NCI-H748 treated with DMSO at 0.1 percent for 48 hours (cell line): ENCODE results near the gene ZDHHC3.
"Not testable (repeated sequence)": the region's sequence is repeated elsewhere in the genome, so short reads cannot be mapped to it uniquely, and the experiment has no call there.

ENCODE experiments used
- DNase-seq: peaks from one replicate; lab custom pipeline; 2025; lab: John Stamatoyannopoulos, UW

ZDHHC3 gene

GRCh38 chr3:44995142-44995770 is 19.3 kb upstream of the ZDHHC3 start:
- DNase-seq: peak; percentile 78

- no peak for DNase-seq
Observed at GRCh38 chr3:44993471-44994205, 17.7 kb upstream of the ZDHHC3 start.

- no peak for DNase-seq
Observed at GRCh38 chr3:44992555-44993470, 16.8 kb upstream of the ZDHHC3 start.

GRCh38 chr3:44991326-44991725 is 15.4 kb upstream of the ZDHHC3 start:
- DNase-seq: no peak

DNA sequence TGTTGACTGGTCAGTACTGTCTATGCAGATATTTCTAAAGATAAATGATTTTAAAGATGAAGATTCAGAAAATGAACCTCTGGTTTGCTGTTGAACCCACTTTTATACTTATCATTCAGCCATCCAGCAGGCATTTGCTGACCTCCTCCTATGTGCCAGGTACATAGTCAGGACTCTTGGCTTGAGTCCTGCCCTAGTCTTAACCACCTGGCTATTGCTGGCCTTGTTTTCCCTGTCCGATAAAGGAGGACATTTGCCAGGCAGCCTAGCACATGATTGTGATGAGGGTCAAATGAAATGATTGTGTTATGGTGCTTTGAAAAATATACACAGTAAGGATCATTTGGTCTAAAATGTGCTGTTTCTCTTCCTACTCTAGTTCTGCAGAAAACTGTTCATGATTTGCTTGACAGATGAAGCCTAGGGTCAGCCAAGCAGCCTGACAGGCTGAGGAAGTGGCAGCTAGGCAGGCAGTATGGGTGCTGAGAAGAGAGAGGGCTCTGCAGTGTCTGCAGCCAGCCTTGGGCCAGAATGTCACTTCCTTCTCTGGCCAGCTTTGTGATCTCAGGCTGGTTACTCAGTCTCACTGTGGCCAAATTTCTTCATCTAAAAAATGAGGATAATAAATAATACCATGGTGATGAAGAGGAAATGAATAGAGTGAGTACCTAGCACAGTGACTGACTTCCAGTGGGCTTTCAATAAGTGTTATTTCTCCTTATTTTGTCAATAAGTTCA is 13.8 kb upstream of the ZDHHC3 start:
- DNase-seq: no peak

DNA sequence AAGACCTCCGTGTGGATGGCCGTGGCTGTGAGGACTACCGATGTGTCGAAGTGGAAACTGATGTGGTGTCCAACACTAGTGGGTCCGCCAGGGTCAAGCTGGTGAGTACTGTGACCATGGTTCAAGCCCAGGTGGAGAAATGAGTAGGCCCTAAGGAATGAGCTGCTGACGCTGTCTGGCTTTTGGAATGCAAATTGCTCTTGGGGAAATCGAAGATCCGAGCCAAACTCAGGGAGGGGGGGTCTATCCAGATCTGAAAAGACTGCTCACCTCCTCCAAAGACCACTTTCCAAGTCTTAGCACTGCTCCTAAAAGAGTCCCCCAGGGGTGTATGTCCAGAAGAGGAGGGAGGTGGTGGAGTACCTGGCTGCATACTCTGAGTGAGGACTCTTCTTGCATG is 13.2 kb upstream of the ZDHHC3 start:
- DNase-seq: no peak

DNA sequence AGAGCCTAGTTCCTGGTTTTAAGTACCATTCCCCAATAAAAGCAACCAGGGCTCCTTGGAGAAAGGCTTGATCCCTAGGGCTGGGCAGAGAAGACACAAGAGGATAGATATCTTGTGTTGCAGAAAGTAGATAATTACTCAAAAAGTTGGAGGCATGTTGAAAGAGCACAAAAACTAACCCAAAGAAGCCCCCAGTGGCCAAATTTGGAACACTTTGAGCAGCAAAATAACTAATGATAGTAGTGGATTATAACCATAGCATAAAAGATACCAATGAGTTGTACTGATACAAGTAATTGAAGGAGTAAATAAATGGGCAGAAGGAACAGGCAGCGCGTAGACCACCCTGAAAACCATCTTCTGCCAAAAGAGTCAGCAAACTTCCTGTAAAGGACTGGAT is 12.1 kb upstream of the ZDHHC3 start:
- no peak for DNase-seq

- DNase-seq: no peak
Observed at GRCh38 chr3:44987332-44987731, 11.4 kb upstream of the ZDHHC3 start.

DNA sequence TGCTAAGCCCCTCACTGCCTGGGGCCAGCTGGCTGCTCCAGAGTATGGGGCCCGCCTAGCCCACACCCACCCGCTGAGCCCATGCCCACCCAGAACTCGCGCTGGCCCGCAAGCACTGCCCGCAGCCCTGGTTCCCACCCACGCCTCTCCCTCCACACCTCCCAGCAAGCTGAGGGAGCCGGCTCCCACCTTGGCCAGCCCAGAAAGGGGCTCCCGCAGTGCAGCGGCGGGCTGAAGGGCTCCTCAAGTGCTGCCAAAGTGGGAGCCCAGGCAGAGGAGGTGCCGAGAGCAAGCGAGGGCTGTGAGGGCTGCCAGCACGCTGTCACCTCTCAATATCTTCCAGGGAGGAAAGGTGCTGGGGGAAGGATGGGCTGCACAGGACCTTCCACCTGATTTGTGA is 10.4 kb upstream of the ZDHHC3 start:
- not testable (repeated sequence) for DNase-seq

DNA sequence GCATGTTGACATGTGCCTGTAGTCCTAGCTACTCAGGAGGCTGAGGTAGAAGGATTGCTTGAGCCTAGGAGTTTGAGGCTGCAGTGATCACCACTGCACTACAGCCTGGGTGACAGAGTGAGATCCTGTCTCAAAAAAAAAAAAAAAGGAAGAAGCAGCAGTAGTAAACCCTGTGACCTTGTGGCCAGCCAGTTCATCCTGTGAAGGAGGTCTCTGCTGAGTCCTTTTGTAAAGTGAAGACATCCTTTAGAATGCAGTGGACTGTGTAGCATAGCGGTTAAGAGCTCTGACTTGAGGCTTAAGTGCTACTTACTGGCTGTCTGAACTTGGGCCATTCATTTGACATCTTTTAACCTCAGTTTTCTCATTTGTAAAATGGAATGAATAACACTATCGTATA is 8.4 kb upstream of the ZDHHC3 start:
- DNase-seq: no peak

GRCh38 chr3:44983484-44983941 is 7.5 kb upstream of the ZDHHC3 start:
- no peak for DNase-seq

DNA sequence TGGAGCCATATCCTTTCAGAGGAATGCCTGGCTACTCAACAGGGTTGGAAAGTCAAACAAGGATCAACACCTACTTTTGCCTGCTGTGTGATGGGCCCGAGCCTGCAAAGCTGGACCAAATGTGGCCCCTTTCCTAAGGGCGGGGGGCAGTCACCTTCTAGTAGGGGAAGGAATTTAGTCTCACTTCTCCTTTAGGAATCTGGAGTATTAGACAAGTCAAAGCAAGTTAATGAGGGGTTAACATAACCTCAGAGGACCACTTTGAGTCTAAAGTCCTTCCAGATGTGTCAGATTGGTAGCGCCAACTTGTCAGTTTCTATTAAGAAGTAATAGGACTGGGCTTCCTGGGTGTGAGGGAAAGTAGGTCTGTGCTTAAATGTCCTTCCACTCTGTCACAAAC is 6.8 kb upstream of the ZDHHC3 start:
- no peak for DNase-seq

- DNase-seq: no peak
Observed at GRCh38 chr3:44981751-44982150, 5.8 kb upstream of the ZDHHC3 start.

- DNase-seq: no peak
Observed at GRCh38 chr3:44981220-44981619, 5.2 kb upstream of the ZDHHC3 start.

DNA sequence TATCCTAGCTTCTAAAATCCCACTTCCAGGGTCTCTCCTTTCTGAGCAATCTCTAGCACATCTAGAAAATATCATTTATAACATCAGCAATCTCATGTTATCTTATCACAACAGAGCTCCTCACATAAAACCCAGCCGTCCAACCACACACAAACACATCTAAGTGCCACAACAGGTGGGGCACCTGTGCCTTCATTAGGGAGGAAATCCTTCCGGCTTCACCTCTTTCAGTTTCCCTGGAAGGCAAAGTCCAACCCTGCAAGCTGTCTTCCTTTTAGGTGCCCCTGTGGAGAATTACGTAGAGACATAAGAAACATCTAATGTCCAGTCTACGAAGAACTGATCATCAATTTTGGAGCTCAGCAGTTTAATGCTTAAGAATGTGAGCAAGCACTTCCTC is 1.6 kb downstream of the ZDHHC3 start:
- DNase-seq: no peak

- no peak for DNase-seq
Observed at GRCh38 chr3:44970926-44971490, 5.0 kb downstream of the ZDHHC3 start.

- DNase-seq: no peak
Observed at GRCh38 chr3:44969828-44970179, 6.2 kb downstream of the ZDHHC3 start.

DNA sequence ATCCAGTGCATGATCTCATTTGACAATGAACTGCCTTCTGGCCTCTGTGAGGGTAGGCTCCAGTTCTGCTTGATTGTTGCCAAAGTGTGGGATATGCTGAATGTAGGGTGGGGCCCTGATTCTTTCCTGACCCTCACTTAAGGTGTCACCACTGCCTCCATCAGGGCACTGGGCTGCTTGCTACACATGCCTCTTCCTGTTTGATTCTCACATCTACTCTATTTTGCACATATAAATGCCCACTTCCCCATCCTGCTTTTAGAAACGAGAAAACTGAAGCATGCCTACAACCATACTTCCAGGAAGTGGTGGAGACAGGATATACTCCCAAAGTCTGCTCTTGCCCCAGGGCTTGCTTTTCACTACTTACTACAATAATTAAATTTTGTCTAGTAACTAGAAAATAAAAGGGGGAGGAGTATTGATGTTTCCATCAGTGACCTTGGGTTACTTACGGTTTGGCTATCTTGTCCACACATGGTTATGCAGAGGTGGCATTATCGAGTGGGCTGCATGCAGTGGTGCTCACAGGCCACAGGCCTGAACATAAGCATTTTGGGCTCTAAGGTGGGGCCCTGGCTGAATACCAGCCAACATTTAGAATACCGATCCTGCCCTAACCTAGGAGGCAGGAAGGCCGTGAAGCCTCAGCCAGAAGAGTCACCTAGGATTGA is 6.7 kb downstream of the ZDHHC3 start:
- DNase-seq: no peak

DNA sequence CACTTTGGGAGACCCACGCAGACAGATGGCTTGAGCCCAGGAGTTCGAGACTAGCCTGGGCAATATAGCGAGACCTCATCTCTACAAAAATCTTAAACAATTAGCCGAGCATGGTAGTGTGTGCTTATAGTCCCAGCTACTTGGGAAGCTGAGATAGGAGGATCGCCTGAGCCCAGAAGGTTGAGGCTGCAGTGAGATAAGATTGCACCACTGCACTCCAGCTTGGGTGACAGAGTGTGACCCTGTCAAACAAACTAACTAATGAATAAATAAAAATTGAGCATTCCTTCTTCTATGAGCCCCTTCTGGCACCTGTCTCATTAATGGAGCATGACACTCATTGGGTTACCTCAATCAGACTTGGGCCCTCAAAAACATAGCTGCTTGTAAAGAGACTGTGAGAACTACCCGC is 7.5 kb downstream of the ZDHHC3 start:
- DNase-seq: no peak

DNA sequence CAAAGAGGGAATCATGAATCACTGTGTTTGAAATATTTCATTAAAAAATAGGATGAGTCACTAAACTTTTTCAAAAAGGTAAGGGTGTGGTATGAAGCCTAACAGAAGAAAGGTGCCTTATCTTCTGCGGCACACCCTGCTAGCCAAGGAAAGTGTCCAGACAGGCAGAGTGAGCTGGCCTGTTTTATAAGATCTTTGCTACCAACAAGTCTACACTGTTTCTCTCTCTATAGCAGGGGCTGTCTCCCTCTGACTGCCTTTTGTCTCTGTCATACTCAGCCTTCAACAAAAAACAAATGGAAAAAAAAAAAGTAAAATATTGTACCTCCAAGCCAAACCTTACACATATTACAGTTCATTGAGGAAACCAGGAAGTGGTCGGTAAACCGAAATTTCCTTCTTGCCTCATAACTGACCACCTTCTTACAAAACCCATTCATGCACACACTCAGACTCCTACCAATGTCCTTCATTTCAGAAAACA is 9.1 kb downstream of the ZDHHC3 start:
- DNase-seq: no peak

- DNase-seq: no peak
Observed at GRCh38 chr3:44965165-44965564, 10.8 kb downstream of the ZDHHC3 start.
